HepG2 (cell line): ENCODE results near the gene CFL1. TPM values are rescaled to one million over a fixed set of nuclear protein-coding genes. Genes with fewer than 3 reads are reported as not detected.

Experiments used
- ASH2L ChIP-seq: fragments of 300-600, 200-600 bp; sonication (generic); IDR thresholded peaks from 2 replicates; pipeline ENCODE4 v1.7.0; 2017; ENCODE audit warnings: low read depth, mild to moderate bottlenecking, moderate library complexity, mixed read lengths, low read length; ENCODE audit not compliant: insufficient read length
- DDIT3 ChIP-seq: sonication (generic); formaldehyde crosslinking; IDR thresholded peaks from 2 replicates; pipeline ENCODE4 v1.4.0; 2020; ENCODE audit warnings: mild to moderate bottlenecking, missing genetic modification reagents
- FOXA3 ChIP-seq: IDR thresholded peaks from 2 replicates; pipeline ENCODE4 v1.6.1; 2016; ENCODE audit warnings: missing genetic modification reagents, missing compliant biosample characterization
- HMG20B ChIP-seq: conservative IDR thresholded peaks from 2 replicates; pipeline ENCODE4 v1.6.1; 2016; ENCODE audit warnings: missing genetic modification reagents, missing compliant biosample characterization
- MED13 ChIP-seq: sonication (generic); formaldehyde crosslinking; IDR thresholded peaks from 2 replicates; pipeline ENCODE4 v1.5.0; 2020; ENCODE audit warnings: missing genetic modification reagents
- MIER3 ChIP-seq: IDR thresholded peaks from 2 replicates; pipeline ENCODE4 v1.6.1; 2016; ENCODE audit warnings: missing compliant biosample characterization, borderline replicate concordance
- NFYC ChIP-seq: IDR thresholded peaks from 2 replicates; pipeline ENCODE4 v1.6.1; 2016; ENCODE audit warnings: missing genetic modification reagents, missing compliant biosample characterization
- RXRA ChIP-seq: sonication (generic); formaldehyde crosslinking; IDR thresholded peaks from 2 replicates; pipeline ENCODE4 v1.5.1; 2020; ENCODE audit warnings: missing genetic modification reagents
- SIX1 ChIP-seq: sonication (generic); formaldehyde crosslinking; IDR thresholded peaks from 2 replicates; pipeline ENCODE4 v1.4.0; 2020; ENCODE audit warnings: missing genetic modification reagents, borderline replicate concordance
- TFAP4 ChIP-seq: sonication (generic); IDR thresholded peaks from 2 replicates; pipeline ENCODE4 v1.6.1; 2016; ENCODE audit warnings: low read depth, borderline replicate concordance
- ZNF143 ChIP-seq: sonication (generic); formaldehyde crosslinking; IDR thresholded peaks from 2 replicates; pipeline ENCODE4 v1.4.0; 2020; ENCODE audit warnings: missing genetic modification reagents
- ZNF430 ChIP-seq: sonication (generic); formaldehyde crosslinking; IDR thresholded peaks from 2 replicates; pipeline ENCODE4 v1.9.0; 2021; ENCODE audit warnings: mild to moderate bottlenecking, missing genetic modification reagents
- ZNF552 ChIP-seq: sonication (generic); formaldehyde crosslinking; IDR thresholded peaks from 2 replicates; pipeline ENCODE4 v1.9.0; 2022; ENCODE audit warnings: missing genetic modification reagents, mild to moderate bottlenecking, borderline replicate concordance
- polyA plus RNA-seq, 8 experiments: library from polyadenylated mRNA; depleted of rRNA in 3 of 8; stranded (reverse) in 7 of 8; unstranded in 1 of 8; fragments of >200 nt; fragmentation: Illumina TruSeq in 4 of 8; extraction: Trizol in 4 of 8; gene quantifications; 2 replicates each; pipeline versions ENCODE4 v1.2.1 to v1.2.3, GENCODE V29; 2011 to 2016; ENCODE audit warnings: low read depth in 4 of 8, missing spikeins in 1 of 8, mixed read lengths in 1 of 8; ENCODE audit not compliant: insufficient read depth in 1 of 8
- total RNA-seq, 5 experiments: library from RNA; depleted of rRNA; stranded (reverse); fragments of >200 nt; fragmentation: Illumina TruSeq; extraction: Trizol; gene quantifications; 2 replicates each; pipeline ENCODE4 v1.2.3, GENCODE V29; 2016; ENCODE audit warnings: low read depth in 1 of 5
- TF ChIP-seq, protein P1 (sequence below): sonication (generic); formaldehyde crosslinking; IDR thresholded peaks from 2 replicates; pipeline ENCODE4 v1.5.1; 2020; ENCODE audit warnings: mild to moderate bottlenecking, missing genetic modification reagents, borderline replicate concordance
- TF ChIP-seq, protein P2 (sequence below): sonication (generic); formaldehyde crosslinking; IDR thresholded peaks from 2 replicates; pipeline ENCODE4 v1.8.1; 2023; ENCODE audit warnings: mild to moderate bottlenecking, moderate library complexity, missing genetic modification reagents
- TF ChIP-seq, protein P3 (sequence below): IDR thresholded peaks from 2 replicates; pipeline ENCODE4 v1.6.1; 2016; ENCODE audit warnings: missing compliant biosample characterization, missing genetic modification reagents, borderline replicate concordance
- TF ChIP-seq, protein P4 (sequence below): sonication (generic); formaldehyde crosslinking; IDR thresholded peaks from 2 replicates; pipeline ENCODE4 v1.8.1; 2023; ENCODE audit warnings: mild to moderate bottlenecking, inconsistent platforms, moderate library complexity, missing genetic modification reagents, borderline replicate concordance

CFL1 gene
- total and polyA plus RNA-seq, 2 of the 13 experiments (the other 11 are each of a cell fraction or from before 2014, with no cell fraction given): 379 to 383 TPM

- TF ChIP-seq, protein P1, sequence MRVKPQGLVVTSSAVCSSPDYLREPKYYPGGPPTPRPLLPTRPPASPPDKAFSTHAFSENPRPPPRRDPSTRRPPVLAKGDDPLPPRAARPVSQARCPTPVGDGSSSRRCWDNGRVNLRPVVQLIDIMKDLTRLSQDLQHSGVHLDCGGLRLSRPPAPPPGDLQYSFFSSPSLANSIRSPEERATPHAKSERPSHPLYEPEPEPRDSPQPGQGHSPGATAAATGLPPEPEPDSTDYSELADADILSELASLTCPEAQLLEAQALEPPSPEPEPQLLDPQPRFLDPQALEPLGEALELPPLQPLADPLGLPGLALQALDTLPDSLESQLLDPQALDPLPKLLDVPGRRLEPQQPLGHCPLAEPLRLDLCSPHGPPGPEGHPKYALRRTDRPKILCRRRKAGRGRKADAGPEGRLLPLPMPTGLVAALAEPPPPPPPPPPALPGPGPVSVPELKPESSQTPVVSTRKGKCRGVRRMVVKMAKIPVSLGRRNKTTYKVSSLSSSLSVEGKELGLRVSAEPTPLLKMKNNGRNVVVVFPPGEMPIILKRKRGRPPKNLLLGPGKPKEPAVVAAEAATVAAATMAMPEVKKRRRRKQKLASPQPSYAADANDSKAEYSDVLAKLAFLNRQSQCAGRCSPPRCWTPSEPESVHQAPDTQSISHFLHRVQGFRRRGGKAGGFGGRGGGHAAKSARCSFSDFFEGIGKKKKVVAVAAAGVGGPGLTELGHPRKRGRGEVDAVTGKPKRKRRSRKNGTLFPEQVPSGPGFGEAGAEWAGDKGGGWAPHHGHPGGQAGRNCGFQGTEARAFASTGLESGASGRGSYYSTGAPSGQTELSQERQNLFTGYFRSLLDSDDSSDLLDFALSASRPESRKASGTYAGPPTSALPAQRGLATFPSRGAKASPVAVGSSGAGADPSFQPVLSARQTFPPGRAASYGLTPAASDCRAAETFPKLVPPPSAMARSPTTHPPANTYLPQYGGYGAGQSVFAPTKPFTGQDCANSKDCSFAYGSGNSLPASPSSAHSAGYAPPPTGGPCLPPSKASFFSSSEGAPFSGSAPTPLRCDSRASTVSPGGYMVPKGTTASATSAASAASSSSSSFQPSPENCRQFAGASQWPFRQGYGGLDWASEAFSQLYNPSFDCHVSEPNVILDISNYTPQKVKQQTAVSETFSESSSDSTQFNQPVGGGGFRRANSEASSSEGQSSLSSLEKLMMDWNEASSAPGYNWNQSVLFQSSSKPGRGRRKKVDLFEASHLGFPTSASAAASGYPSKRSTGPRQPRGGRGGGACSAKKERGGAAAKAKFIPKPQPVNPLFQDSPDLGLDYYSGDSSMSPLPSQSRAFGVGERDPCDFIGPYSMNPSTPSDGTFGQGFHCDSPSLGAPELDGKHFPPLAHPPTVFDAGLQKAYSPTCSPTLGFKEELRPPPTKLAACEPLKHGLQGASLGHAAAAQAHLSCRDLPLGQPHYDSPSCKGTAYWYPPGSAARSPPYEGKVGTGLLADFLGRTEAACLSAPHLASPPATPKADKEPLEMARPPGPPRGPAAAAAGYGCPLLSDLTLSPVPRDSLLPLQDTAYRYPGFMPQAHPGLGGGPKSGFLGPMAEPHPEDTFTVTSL: no peak
- 0 out of 2 replicates have a peak, but pooled peaks have one; percentile 8 for TF ChIP-seq FOXA3 (CRISPR knock-in tag)
- TF ChIP-seq, protein P2, sequence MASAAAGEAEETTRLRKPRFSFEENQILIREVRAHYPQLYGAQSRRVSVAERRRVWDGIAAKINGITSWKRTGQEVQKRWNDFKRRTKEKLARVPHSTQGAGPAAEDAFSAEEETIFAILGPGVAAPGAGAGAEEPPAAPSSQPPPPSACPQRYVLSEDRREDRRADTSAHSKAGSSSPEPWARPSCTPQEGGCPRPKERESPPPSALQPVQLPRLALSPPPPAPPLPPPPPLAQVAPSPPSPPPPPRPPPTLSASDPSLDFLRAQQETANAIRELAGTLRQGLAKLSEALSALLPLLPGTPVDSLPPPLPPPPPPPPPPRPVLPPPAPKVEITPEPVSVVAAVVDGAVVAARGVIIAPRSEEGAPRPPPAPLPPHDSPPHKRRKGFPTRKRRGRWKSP (CRISPR knock-in tag): peak; percentile 72
- no peak for TF ChIP-seq ASH2L
- TF ChIP-seq, protein P3, sequence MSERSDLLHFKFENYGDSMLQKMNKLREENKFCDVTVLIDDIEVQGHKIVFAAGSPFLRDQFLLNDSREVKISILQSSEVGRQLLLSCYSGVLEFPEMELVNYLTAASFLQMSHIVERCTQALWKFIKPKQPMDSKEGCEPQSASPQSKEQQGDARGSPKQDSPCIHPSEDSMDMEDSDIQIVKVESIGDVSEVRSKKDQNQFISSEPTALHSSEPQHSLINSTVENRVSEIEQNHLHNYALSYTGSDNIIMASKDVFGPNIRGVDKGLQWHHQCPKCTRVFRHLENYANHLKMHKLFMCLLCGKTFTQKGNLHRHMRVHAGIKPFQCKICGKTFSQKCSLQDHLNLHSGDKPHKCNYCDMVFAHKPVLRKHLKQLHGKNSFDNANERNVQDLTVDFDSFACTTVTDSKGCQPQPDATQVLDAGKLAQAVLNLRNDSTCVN (CRISPR knock-in tag): 0 out of 2 replicates have a peak, but pooled peaks have one; percentile 37
- TF ChIP-seq, protein P4, sequence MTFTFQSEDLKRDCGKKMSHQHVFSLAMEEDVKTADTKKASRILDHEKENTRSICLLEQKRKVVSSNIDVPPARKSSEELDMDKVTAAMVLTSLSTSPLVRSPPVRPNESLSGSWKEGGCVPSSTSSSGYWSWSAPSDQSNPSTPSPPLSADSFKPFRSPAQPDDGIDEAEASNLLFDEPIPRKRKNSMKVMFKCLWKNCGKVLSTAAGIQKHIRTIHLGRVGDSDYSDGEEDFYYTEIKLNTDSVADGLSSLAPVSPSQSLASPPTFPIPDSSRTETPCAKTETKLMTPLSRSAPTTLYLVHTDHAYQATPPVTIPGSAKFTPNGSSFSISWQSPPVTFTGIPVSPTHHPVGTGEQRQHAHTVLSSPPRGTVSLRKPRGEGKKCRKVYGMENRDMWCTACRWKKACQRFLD (CRISPR knock-in tag): no peak
- TF ChIP-seq MED13 (CRISPR knock-in tag): peak; percentile 57; the same call in 1 of the 2 replicates
- TF ChIP-seq RXRA: peak; percentile 27; the same call in 1 of the 2 replicates
- no peak for TF ChIP-seq HMG20B (CRISPR knock-in tag)
- TF ChIP-seq TFAP4: peak; percentile 83; the same call in 1 of the 2 replicates
- TF ChIP-seq ZNF430: no peak
- no peak for TF ChIP-seq DDIT3 (CRISPR knock-in tag)
- no peak for TF ChIP-seq ZNF143 (CRISPR knock-in tag)
- TF ChIP-seq NFYC (CRISPR knock-in tag): 0 out of 2 replicates have a peak, but pooled peaks have one; percentile 31
- no peak for TF ChIP-seq ZNF552 (CRISPR knock-in tag)
- TF ChIP-seq MIER3: no peak
- TF ChIP-seq SIX1 (CRISPR knock-in tag): no peak
Observed at GRCh38 chr11:65900125-65900898, 42.3 kb upstream of the CFL1 start, which contains the start of gene FOSL1 (continued).
